Nephron (organoid): ENCODE measurements around the gene KLK10.

Experiments
- H3K27ac Mint-ChIP-seq, 3 experiments: 2 replicates each; pipeline ENCODE4 v1.8.0; 2020; ENCODE audit warnings: mixed read lengths in 3 of 3, mild to moderate bottlenecking in 2 of 3, moderate library complexity in 1 of 3
- H3K27me3 Mint-ChIP-seq: 2 replicates; pipeline ENCODE4 v1.8.0; 2021; ENCODE audit warnings: low read depth, mild to moderate bottlenecking, moderate library complexity, mixed read lengths
- H3K36me3 Mint-ChIP-seq: 2 replicates; pipeline ENCODE4 v1.8.0; 2020; ENCODE audit warnings: low read depth, mixed read lengths
- H3K4me1 Mint-ChIP-seq: 2 replicates; pipeline ENCODE4 v1.8.0; 2020; ENCODE audit warnings: mixed read lengths
- H3K4me3 Mint-ChIP-seq, 3 experiments: 2 replicates each; pipeline ENCODE4 v1.8.0; 2020; ENCODE audit warnings: mild to moderate bottlenecking in 3 of 3, mixed read lengths in 3 of 3, moderate library complexity in 2 of 3
- H3K9me3 Mint-ChIP-seq: 2 replicates; pipeline ENCODE4 v1.8.0; 2020; ENCODE audit warnings: mixed read lengths
- CTCF ChIP-seq, 3 experiments: fragments of 200-600 bp; sonication (generic); IDR thresholded peaks; one replicate each; pipeline ENCODE4 v1.5.0; 2021; ENCODE audit warnings: antibody characterized with exemption in 3 of 3; ENCODE audit not compliant: unreplicated experiment in 3 of 3

The KLK10 gene

DNA sequence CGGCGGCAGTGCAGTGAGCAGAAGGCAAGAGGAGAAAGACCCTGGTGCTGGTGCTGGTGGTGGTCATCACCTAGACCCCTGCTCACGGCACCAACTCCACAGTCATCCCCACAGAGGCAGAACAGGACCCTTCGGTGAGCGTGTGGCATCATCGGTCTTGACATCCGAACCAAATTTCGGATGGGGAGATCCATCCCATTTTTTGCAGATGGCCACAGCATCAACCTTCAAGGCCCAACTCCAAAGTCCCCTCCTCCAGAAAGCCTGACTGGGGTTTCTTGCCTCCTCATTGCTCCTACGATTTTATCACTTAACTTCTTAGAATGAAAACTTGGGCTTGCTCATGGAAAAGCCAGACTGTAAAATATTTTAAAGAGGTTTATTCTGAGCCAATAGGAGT is 24.0 kb upstream of the KLK10 start:
- no peaks in the 10 kb centered on the region for H3K9me3 Mint-ChIP-seq
- no peak overlapping the region for H3K27ac Mint-ChIP-seq
- H3K27me3 Mint-ChIP-seq = no peaks in the 10 kb centered on the region
- TF ChIP-seq CTCF (IDR thresholded peaks at IDR 0.05; ENCODE audit: unreplicated experiment in 3 of 3) = no peak
- no peaks in the 10 kb centered on the region for H3K36me3 Mint-ChIP-seq
- no peak overlapping the region for H3K4me3 Mint-ChIP-seq
- no peaks in the 10 kb centered on the region for H3K4me1 Mint-ChIP-seq

GRCh38 chr19:51040151-51040550 is 20.6 kb upstream of the KLK10 start:
- no peak overlapping the region for H3K4me3 Mint-ChIP-seq
- no peaks in the 10 kb centered on the region for H3K9me3 Mint-ChIP-seq
- no peaks in the 10 kb centered on the region for H3K36me3 Mint-ChIP-seq
- no peaks in the 10 kb centered on the region for H3K4me1 Mint-ChIP-seq
- TF ChIP-seq CTCF (IDR thresholded peaks at IDR 0.05; ENCODE audit: unreplicated experiment in 3 of 3) = no peak
- no peak overlapping the region for H3K27ac Mint-ChIP-seq
- peaks cover 16% of the 10 kb centered on the region for H3K27me3 Mint-ChIP-seq

GRCh38 chr19:51036519-51036918 is 17.0 kb upstream of the KLK10 start:
- H3K27ac Mint-ChIP-seq = no peak overlapping the region
- peaks cover 35% of the 10 kb centered on the region for H3K27me3 Mint-ChIP-seq
- TF ChIP-seq CTCF (IDR thresholded peaks at IDR 0.05; ENCODE audit: unreplicated experiment in 3 of 3) = no peak
- H3K4me1 Mint-ChIP-seq = no peaks in the 10 kb centered on the region
- no peak overlapping the region for H3K4me3 Mint-ChIP-seq
- H3K36me3 Mint-ChIP-seq = no peaks in the 10 kb centered on the region
- H3K9me3 Mint-ChIP-seq = no peaks in the 10 kb centered on the region

DNA sequence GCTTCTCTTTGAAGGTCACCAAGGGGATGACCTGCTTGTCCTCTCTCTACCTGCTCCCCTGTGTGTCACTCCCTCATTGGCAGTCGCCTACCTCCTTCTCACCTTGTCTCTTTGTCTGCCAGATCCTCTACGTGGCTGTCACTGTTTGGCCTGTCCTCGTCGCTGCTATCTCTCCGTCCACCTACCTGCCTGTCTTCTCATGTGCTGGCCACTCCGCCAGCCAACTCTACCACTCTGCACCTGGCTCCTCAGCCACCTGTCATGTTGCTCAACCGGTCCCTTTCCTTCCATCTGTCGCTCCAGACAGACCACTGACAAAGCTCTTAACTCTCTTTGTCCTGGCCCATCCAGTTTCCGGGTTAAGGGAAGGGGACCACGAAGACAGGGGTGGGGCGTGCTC is 15.2 kb upstream of the KLK10 start, which contains the start of gene KLK12:
Gene KLK12 (minus strand): TSS at position 299 of the 400 bp plus-strand sequence. CDS start 381 bp downstream, outside the sequence.
- Mint-ChIP-seq H3K27me3 (peaks cover 43% of the 10 kb centered on the region), H3K4me1 (no peaks in the 10 kb centered on the region), H3K4me3 (no peak within 1 kb of the TSS), H3K9me3 (no peaks in the 10 kb centered on the region), H3K36me3 (no peaks in the 10 kb centered on the region), H3K27ac (no peak within 1 kb of the TSS)
- TF ChIP-seq CTCF (IDR thresholded peaks at IDR 0.05; ENCODE audit: unreplicated experiment in 3 of 3) = no peak

DNA sequence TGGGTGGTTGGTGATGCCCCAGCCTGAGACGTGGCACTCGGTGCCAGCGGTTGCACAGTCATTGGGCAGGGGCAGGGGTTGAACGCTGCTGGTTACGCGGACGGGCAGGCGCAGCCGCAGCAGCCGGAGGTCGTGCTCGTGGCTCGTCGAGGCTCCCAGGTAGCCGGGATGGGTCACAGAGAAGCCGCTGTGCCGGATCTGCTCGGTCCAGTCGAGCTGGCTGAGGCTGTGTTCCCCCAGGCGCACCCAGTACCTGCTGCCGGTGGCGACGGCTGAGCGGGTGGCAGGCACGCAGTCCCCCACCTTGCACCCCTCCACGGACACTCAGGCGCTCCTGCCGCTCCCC is 12.3 kb upstream of the KLK10 start:
- Mint-ChIP-seq H3K27me3 (peaks cover 40% of the 10 kb centered on the region), H3K4me1 (peaks cover 2% of the 10 kb centered on the region), H3K9me3 (no peaks in the 10 kb centered on the region), H3K36me3 (no peaks in the 10 kb centered on the region), H3K27ac (no peak overlapping the region), H3K4me3 (no peak overlapping the region)
- TF ChIP-seq CTCF (IDR thresholded peaks at IDR 0.05; ENCODE audit: unreplicated experiment in 3 of 3) = no peak

DNA sequence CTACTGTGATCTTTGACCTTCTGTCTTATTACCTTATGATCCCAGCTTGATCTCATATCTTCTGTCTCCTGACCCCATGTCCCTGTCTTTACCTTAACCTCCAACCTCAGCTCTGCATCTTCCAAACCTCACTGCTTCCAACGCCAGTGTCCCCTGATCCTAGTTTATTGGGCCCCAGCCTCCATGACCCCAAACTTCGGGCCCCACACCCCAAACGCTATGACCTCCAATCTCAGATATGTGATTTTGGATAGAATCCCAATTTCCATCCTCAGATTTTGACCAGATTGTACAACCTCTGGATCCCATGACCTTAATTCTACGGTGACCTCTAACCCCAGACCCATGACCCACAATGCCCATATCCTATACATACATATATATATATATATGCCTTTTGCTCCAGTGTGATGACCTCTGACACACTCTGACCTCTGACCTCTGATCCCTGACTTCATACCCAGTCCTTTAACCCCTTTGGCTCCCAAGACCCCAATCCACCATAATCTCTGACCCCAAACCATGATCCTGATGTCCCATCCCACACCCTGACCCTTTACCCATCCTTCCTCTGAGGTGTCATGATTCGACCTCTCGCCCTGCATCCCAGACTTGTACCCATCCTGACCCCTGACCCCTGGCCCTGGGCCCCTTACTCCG is 11.8 kb upstream of the KLK10 start:
- no peaks in the 10 kb centered on the region for H3K36me3 Mint-ChIP-seq
- H3K9me3 Mint-ChIP-seq = no peaks in the 10 kb centered on the region
- H3K27ac Mint-ChIP-seq = no peak overlapping the region
- peaks cover 5% of the 10 kb centered on the region for H3K4me1 Mint-ChIP-seq
- no peak for TF ChIP-seq CTCF (IDR thresholded peaks at IDR 0.05; ENCODE audit: unreplicated experiment in 3 of 3)
- H3K4me3 Mint-ChIP-seq = no peak overlapping the region
- peaks cover 36% of the 10 kb centered on the region for H3K27me3 Mint-ChIP-seq
